GM20431 (cell line): Measurements from ENCODE around the gene CASP7.

Experiments used
- in situ Hi-C: fragments of 300-500 bp; cut with MseI, MboI; formaldehyde crosslinking; loops from one replicate; pipeline ENCODE4 v1.15.0; 2020; ENCODE audit warnings: low sequenced_read_pairs; ENCODE audit not compliant: unreplicated experiment

The CASP7 gene

DNA sequence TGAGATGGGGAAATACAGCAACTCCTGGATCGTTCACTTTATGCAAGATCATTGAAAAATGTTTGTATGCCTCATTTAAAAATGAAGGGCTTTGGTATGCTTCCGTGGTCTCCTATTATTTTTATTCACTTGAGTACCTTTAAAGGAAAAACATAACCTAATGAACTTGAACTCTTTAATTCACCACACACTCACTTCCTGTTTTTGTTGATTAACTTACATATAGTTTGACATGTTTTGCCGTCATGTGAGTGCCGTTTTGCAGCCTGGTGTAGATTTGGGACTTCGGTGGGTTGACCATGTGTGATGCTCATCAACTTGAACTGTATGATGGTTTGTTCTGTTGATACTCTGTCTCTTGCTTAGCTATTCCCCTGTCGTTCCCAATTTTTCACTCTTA is 28.9 kb downstream of the CASP7 start:
- in situ Hi-C loops, result loop anchor here (25.0 kb wide), 1 partner anchor 404 kb away; no protein-coding TSS in a partner anchor

DNA sequence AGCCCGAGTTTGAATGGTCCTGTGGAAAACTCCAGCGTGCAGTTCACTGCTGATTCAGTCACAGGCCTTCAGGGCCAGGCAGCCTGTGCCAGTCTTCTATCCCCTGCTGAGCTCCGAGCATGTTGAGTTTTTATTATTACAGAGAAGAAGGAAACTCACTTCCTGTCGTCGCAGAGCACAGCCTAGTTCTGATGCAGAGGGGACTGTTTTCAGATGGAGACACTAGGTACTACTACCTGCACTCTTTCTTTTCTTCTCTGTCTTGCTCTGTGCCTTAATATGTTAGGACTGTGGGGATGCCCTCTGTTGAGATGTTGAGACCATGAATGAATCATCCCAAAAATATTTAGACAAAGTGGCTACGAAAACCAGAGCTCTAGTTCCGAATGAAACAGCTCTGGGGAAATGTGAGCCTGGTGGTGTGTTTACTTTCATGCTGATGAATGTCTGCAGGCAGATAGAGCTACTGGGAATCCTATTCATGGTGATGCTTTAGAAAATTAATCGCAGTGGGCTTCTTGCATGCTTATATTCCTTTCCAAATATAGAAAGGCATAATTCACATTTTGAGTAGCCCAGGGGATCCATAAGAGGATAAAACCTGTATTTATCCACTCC is 29.6 kb downstream of the CASP7 start:
- in situ Hi-C loops, result loop anchor here (25.0 kb wide), 1 partner anchor 403 kb away; no protein-coding TSS in a partner anchor

DNA sequence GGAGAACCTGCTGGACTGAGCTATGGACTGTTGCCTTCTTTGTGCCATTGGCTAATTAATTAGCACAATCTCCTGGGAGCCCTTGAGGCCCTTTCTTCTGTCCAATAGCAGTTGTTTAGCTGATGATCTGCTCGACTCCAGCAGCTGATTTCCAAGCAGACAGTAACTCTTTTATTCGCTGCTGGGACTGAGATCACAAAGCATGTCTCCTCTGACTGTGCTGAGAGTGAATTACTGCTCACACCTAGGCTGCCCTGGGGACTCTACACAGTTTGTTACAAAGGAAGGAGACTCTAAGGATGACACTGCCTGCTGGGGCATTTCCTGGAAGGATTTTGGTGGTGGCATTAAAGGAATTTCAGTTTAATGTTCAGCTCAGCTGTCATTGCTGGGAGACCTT is 31.4 kb downstream of the CASP7 start:
- in situ Hi-C loops, result loop anchor here (25.0 kb wide), 1 partner anchor 401 kb away; no protein-coding TSS in a partner anchor

DNA sequence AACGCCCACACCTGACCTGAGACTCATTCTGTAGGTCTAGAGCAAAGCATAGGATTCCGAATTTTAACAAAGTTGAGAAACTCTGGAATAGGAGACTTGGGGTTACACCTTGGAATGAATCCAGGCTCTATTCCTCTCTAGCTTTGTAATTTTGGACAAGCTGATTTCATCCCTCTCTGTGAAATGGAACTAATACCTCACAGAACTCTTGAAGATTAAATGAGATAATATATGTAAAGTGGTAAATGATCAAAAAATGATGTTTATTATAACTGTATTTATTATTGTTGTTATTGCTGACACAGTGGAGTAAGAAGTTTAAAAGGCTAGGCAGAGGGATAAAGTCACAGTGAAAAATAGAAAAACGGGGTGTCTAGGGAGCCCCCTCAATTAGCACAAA is 32.3 kb downstream of the CASP7 start:
- in situ Hi-C loops, result loop anchor here (25.0 kb wide), 1 partner anchor 400 kb away; no protein-coding TSS in a partner anchor

DNA sequence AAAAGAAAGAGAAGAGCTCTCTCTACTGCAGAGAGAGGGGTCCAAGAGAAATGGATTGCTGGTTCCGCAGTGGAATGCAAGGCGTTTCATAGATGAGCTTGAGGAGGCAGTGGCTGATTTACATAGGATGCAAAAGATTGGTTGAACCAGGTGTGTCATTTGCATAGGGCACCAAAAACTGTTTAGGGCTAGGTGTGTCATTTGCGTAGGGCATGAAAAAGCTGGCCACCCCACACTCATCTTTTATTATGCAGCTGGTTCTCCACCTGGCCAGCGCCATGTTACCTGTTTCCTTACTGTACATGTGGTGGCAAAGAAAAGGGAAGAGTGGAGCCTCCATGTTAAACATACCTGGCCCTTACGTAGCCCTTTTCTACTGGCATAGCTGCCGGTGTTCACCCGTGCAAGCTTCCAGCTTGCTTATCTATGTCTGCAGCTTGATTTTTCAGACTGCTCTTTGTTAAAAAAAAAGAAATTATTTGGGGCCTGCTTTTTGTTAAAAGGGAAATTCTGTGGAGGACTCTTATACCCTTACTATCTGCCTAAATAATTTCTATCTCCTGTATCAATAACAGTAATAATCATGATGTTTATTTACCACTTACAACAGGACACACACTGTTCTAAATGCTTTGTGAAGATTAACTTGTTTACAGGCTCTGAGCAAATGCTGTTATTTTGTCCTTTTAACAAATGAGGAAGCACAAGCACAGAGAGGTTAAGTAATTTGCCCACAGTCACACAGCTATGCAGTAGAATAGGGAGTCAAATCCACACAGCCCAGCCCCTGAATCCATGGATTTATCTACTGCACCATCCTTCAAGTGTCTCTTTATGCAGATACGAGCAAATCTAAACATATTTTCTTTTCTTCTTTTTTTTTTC is 33.3 kb downstream of the CASP7 start:
- in situ Hi-C loops, result loop anchor here (25.0 kb wide), 1 partner anchor 399 kb away; no protein-coding TSS in a partner anchor

DNA sequence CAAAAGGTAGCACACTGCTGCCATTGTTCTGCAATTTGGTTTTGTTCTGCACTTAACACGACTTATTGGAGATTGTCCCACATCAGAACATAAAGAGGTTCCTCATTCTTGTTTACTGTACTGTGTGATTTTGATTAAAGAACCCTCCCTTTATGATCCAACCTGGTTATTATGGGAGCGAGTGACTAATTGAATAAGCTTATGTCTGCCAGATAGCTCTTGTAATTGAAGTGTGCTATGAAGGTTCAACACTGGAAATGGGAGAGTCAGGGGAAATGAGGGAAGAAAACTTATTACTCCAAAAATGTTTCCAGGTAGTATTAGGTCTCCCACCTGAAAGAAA is 33.9 kb downstream of the CASP7 start:
- in situ Hi-C loops, result loop anchor here (25.0 kb wide), 1 partner anchor 399 kb away; no protein-coding TSS in a partner anchor

DNA sequence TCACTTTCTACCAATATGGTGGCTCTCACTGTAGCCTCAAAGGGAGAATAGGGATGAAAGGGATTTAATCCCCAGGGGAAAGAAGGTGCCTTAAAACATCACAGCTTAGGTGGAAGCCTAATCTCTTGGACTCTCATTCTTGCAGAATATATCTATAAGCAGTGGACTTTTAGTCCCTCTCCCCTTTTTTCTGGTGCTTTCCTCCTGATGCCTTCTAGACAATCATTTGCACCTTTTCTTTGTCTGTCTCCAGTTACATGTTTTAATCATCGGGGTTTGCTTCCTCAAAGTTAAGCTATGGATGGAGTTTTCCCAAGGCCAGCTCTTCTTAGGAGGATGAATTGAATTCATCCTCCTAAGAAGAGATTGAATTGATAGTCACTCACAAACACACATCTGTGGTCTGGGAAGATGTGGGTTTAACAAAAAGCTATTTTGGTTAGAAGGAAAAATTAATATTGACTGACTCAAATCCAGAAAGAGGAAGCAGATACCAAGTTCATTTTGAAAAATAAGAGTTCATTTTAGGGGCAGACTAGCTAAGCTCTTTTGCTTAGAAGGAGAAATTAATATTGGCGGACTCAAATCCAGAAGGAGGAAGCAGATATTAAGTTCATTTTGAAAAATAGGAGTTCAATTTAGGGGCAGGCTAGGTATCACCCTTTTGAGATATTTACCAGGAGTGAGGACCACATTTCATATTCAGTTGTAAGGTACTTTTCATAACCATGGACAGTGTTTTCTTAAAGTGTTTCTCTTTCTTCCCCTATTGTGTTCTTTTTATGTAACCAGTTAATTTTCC is 36.6 kb downstream of the CASP7 start:
- in situ Hi-C loops, result loop anchor here (25.0 kb wide), 1 partner anchor 396 kb away; no protein-coding TSS in a partner anchor

DNA sequence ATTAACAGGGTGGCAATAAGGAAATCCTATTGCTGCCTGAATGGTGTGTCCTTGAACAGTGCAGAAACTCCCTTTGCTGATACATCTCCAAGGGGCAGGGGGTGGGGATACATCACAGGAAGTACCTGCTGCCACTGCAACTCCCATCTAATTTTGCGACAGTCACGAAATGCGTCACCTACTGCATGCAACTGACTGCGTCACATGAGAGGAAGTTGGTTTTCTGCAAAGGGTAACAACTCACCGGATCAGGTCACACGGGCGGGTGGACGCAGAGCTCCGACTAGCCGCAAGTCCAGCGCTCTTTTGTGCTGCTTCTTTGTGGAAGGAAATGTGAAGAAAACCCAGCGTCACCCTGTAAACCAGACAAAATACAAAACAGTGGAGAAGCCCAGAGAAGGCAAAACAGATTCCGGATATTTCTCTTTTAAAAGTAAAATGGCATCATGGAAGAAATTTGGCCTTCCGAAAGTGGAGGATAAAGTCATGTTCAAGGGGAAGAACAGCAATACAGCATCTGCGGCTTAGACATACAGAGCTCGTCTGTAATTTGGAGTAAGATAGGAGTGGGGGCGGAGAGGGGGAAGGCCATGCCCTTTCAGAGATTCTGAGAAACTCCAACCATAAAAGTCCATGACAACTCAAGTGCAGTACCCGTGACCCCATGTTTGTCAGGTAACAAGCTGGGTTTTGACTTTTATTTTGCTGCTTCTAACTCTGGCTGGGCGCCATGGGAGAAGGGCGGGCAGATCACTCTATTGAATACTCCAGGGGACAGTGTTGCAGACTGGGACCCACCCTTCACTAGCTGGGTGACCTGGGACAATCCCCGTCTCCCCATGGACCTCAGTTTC is 39.5 kb downstream of the CASP7 start:
- in situ Hi-C loops, result loop anchor here (25.0 kb wide), 1 partner anchor 393 kb away; no protein-coding TSS in a partner anchor

DNA sequence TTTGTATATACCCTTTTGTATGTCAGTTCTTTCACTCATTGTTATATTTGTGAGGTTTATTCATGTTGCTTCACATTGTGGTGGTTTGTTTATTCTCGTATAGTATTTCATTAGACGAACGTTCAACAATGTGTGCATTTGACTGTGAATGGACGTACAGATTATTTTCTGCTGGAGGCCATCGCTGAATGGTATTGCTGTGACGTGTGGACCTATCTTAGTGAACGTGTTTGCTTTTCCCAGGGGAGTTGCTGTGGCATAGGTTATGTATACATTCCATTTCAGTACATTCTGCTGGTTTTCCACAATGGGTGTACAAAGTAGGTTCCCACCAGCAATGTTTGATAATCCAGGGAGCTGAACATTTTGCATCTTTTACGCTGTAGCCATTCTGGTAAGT is 40.7 kb downstream of the CASP7 start:
- in situ Hi-C loops, result loop anchor here (25.0 kb wide), 1 partner anchor 392 kb away; no protein-coding TSS in a partner anchor

DNA sequence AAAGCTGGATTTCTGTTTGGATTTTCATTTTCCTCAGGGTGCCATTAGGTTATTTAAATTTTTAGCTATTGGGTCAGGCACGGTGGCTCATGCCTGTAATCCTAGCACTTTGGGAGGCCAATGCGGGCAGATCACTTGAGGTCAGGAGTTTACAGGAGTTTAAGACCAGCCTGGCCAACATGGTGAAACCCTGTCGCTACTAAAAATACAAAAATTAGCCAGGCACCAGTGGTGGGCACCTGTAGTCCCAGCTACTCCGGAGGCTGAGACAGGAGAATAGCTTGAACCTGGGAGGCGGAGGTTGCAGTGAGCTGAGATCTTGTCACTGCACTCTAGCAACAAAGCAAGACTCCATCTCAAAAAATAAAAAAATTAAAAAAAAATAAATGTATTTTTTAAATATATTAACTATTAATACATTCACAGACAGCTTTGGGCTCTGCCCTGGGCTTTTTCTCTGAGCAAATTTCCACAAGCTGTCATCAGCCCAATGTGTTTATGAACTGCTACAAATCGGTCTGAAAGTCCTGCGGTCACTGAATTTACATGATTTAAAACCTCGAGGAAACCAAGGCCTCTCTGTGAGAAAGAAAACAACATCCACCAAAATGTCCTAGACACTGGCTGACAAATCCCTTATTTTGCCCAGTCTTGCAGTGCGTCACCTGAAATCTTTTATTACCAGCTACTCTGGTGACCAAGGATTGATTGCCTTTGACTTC is 52.6 kb downstream of the CASP7 start:
- in situ Hi-C loops, result no loop called here

DNA sequence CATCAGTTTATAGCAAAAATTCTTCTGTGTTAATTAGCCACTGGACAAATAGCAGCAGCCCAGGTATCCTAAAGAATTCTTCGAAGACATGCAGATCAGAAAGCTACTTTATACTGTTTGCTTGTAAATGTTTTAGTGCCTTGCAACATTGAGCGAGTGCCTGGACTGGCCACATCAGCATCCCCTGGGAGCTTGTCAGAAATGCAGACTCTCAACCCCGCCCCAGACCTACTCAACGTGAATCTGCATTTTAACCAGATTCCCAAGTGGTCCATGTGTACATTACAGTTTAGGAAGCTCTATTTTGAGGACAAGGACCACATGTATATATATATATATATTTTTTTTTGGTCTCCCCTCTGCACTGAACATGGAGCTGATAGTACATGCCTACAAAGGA is 53.3 kb downstream of the CASP7 start:
- in situ Hi-C loops, result no loop called here

DNA sequence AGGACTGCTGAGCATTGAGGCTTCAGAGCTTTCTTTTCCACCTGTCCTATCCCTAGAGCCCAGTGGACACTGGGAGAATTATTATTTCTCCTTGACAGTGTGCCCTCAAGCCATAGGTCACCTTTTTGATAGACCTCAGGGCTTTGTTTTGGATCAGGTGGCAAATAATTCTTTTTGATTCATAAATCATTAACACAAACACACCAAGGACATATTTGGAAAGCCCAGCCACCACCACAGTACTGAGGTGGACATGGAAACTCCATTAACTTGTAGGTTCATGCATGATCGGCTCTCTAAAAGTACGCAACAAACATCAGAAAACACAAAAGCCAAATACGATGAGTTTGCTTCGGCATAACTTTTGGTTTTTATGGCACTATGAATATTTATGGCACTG is 53.9 kb downstream of the CASP7 start:
- in situ Hi-C loops, result no loop called here

DNA sequence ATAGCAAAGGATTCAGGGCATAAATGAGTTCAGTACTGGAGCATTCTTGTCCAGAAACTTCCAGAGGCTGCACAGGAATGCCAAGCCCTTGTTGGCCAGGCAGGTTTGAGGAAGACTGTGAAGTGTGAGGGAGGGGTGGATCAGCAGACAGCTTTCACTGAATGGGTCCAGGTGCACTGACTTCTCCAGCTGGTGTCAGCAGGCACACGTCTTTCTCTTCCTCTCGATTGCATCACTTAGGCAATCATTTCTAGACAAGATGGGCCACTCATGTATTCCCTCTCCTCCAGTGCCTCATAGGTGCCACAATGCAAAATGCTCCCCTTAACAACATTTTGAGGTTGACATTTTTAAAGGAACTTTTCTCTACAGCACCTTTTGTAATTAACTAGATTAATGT is 56.2 kb downstream of the CASP7 start:
- in situ Hi-C loops, result no loop called here

DNA sequence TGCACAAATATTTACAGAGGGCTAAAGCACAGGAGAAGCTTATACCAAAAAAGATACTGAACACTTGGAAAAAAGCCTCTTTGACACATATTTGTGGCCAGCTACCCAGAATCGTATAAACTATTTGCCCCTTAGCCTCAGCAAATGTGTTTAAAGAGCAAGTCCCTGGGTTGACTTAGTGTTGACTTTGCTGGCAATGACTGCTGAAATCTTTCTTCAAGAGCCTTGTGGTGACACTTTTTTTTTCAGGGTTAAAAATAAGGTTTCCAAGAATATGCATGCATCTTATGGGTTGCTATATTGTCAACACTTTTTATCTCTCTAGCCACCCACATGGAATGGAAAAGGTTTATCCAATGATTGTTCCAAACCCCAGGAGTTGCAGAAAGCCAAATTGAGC is 56.9 kb downstream of the CASP7 start:
- in situ Hi-C loops, result no loop called here

DNA sequence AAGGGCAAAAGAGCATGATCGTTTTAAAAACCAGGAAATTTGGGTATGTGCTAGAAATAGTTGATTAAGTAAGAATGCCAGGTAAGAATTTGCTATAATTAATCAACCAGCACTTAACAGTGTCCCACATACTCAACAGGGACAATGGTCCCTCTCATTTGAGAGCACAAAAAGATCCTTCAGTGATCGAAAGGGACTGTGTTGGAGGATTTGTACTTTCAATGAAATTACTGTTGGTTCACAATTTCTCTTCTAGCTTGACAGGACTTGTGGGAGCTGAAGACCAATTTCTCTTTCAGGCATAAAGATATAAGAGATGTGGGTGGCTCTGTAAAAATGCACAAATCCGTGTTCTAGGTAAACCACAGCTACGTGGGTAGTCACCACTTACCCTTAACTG is 59.3 kb downstream of the CASP7 start:
- in situ Hi-C loops, result no loop called here

DNA sequence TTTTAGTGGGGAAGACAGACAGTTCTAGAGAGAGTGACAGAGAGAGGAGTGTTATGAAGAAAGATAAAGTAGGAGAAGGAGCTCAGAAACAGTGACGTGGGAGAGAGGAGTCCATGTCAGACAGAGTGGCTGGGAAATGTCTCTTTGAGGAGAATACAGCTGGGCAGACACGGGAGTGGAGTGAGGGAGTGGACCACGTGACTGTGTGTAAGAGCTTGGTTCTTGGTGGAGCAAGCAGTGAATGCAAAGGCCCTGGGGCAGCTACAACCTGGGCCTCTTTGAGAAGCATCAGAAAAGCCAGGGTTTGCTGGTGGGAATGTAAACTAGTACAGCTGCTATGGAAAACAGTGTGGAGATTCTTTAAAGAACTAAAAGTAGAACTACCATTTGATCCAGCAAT is 59.9 kb downstream of the CASP7 start:
- in situ Hi-C loops, result no loop called here

DNA sequence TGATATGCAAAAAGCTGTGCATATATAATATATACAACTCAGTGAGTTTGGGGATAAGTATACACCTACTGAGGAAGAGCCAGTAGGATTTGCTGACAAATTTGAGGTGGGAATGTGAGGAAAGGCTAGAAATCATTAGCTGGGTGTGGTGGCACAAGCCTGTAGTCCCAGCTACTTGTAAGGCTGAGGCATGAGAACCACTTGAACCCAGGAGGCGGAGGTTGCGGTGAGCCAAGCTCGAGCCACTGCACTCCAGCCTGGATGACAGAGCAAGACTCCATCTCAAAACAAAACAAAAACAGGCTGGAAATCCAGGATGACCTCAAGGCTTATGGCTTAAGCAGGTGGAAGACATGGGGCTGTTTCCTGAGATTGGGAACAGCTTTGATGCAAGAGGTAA is 61.1 kb downstream of the CASP7 start:
- in situ Hi-C loops, result no loop called here

DNA sequence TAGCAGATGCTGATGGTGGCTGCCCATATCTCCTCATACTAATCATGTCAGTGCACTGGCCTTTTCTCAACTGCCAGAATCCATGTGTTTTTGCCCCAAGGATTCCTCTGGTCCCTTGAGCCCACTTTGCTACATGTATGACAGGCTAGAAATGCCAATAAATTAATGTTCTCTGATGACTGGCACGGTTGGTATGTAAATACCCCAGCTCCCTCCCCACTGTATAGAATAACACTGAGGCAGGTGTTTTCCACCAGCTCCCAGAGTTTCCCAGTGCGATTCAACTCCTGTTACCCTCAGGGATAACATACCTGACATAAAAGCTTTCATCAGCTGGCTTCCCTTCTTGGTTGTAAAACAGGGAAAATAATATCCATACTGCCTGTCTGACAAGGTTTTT is 62.8 kb downstream of the CASP7 start:
- in situ Hi-C loops, result no loop called here

DNA sequence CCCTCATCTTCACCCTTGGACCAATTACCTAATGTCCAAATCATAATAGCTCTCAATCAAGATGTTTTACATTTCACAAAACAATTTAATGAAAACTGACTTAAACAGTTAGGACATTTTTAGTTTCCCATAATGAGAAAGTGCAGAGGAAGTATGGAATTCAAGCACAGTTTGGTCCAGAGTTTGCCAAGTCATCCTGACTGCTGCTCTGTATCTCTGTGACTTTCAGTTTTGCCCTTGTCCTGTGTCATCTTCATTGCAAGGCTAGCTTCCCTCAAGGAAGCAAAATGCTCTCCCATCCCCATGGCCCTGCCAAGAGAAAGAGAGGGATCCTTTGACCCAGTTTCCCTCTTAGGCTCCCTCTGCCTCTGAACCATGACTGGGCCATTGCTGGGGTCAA is 63.9 kb downstream of the CASP7 start:
- in situ Hi-C loops, result no loop called here
